Measurements from ENCODE around the gene TRIM2. TPM values are rescaled to one million over a fixed set of nuclear protein-coding genes. Genes with fewer than 3 reads are reported as not detected.

The TRIM2 gene
- total RNA-seq, 1 donor from 2014 or later = 51.8 TPM

GRCh38 chr4:153234885-153235284 is 30.6 kb downstream of the TRIM2 start:
- FAIRE-seq = no peak
- Histone ChIP-seq H3K9ac (ENCODE audit: low read length) (no peak overlapping the region), H3K27ac (ENCODE audit: low read depth, low read length) (no peak overlapping the region), H3K79me2 (ENCODE audit: insufficient read depth, low read length) (peaks cover 20% of the 10 kb centered on the region), H3K9me3 (ENCODE audit: insufficient read depth, low read depth, low read length) (no peaks in the 10 kb centered on the region), H3K4me3 (ENCODE audit: insufficient read depth, low read depth, low read length) (no peak overlapping the region), H3K4me1 (ENCODE audit: insufficient read depth, low read length) (peaks cover 19% of the 10 kb centered on the region), H2AFZ (ENCODE audit: low read depth, low read length) (no peak overlapping the region), H3K27me3 (ENCODE audit: insufficient read depth, low read length) (no peaks in the 10 kb centered on the region), H3K36me3 (ENCODE audit: insufficient read depth, low read length) (no peaks in the 10 kb centered on the region), H4K20me1 (ENCODE audit: insufficient read depth, low read length) (peaks cover 52% of the 10 kb centered on the region), H3K4me2 (ENCODE audit: low read length) (peak overlapping the region; percentile 30)
- H3K9me3 Mint-ChIP-seq (ENCODE audit: unreplicated experiment) = no peaks in the 10 kb centered on the region
- peaks cover 21% of the 10 kb centered on the region for H3K4me1 Mint-ChIP-seq (ENCODE audit: low read depth, unreplicated experiment)
- DNase-seq (ENCODE audit: low read depth) = peak; percentile 78
- H3K27me3 Mint-ChIP-seq (ENCODE audit: low read depth, unreplicated experiment) = no peaks in the 10 kb centered on the region
- peaks cover 5% of the 10 kb centered on the region for H3K36me3 Mint-ChIP-seq (ENCODE audit: low read depth, unreplicated experiment)
- H3K4me3 Mint-ChIP-seq (ENCODE audit: unreplicated experiment) = no peak overlapping the region
- no peak overlapping the region for H3K27ac Mint-ChIP-seq (ENCODE audit: unreplicated experiment)
- no peak for TF ChIP-seq CTCF (IDR thresholded peaks at IDR 0.05; ENCODE audit: insufficient read depth, low read depth, low read length)
- TF ChIP-seq EZH2 (IDR thresholded peaks at IDR 0.05; ENCODE audit: insufficient read depth, low read length) = no peak

DNA sequence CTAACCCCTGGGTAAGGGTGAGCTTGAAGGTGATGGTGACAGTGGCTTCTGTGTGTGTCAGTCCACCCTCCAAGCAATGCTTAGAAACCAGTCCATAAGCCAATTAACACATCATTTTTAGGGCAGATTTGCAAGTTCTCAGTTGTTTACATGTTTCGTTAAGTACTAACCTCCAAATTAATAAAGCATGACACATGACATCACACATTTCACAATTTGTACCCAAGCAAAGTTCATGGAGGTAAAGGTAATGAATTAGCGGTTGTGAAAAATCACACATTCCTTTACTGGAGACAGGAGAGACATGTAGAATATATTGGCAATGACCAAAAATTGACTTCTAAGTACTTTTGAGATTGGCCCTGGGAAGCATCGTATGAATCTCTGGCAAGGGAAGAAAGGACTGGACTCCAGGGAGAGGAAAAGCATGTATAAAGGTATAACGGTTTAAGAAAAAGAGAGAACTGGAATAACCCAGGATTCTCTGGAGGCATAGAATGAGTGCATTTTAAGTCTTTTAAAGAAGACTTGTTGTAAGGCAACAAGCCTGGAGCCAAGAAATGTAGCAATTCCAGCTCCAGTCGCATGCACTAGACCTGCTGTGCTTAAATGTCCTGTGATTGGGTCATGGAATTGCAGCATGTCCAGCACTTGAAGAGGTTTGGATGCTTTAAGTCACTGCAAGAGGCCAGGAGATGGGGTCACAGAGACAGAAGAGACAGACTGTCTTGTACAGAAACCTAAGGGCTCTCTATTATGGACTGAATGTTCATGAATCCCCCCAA is 34.1 kb downstream of the TRIM2 start:
- Histone ChIP-seq H3K4me1 (ENCODE audit: insufficient read depth, low read length) (peaks cover 15% of the 10 kb centered on the region), H3K36me3 (ENCODE audit: insufficient read depth, low read length) (no peaks in the 10 kb centered on the region), H3K9me3 (ENCODE audit: insufficient read depth, low read depth, low read length) (no peaks in the 10 kb centered on the region), H4K20me1 (ENCODE audit: insufficient read depth, low read length) (peaks cover 34% of the 10 kb centered on the region), H2AFZ (ENCODE audit: low read depth, low read length) (no peak overlapping the region), H3K27ac (ENCODE audit: low read depth, low read length) (no peak overlapping the region), H3K79me2 (ENCODE audit: insufficient read depth, low read length) (peaks cover 13% of the 10 kb centered on the region), H3K9ac (ENCODE audit: low read length) (no peak overlapping the region), H3K4me2 (ENCODE audit: low read length) (no peak overlapping the region), H3K27me3 (ENCODE audit: insufficient read depth, low read length) (no peaks in the 10 kb centered on the region), H3K4me3 (ENCODE audit: insufficient read depth, low read depth, low read length) (no peak overlapping the region)
- peaks cover 24% of the 10 kb centered on the region for H3K4me1 Mint-ChIP-seq (ENCODE audit: low read depth, unreplicated experiment)
- DNase-seq (ENCODE audit: low read depth) = no peak
- TF ChIP-seq CTCF (IDR thresholded peaks at IDR 0.05; ENCODE audit: insufficient read depth, low read depth, low read length) (no peak), EZH2 (IDR thresholded peaks at IDR 0.05; ENCODE audit: insufficient read depth, low read length) (no peak)
- H3K9me3 Mint-ChIP-seq (ENCODE audit: unreplicated experiment) = no peaks in the 10 kb centered on the region
- no peak overlapping the region for H3K27ac Mint-ChIP-seq (ENCODE audit: unreplicated experiment)
- no peak overlapping the region for H3K4me3 Mint-ChIP-seq (ENCODE audit: unreplicated experiment)
- H3K36me3 Mint-ChIP-seq (ENCODE audit: low read depth, unreplicated experiment) = peaks cover 4% of the 10 kb centered on the region
- no peaks in the 10 kb centered on the region for H3K27me3 Mint-ChIP-seq (ENCODE audit: low read depth, unreplicated experiment)
- FAIRE-seq = no peak

DNA sequence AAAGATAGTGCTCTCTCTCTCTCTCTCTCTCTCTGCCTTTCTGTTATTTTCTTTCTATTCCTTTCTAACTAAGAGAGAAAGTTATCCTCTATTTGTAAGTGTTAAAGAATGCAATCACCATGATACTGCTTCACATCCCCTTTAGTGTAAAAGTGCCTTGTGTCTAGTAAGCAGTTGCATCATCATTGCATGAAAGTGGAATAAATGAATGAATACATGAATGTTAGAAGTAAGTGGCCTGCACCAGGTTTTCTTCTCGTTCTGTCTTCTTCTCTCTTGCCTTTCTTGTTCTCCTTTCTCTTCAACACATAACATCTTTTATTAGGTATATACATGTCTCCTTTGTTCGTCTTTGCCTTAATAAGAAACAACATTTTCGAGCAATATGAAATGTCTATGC is 35.2 kb downstream of the TRIM2 start:
- H3K36me3 ChIP-seq (ENCODE audit: insufficient read depth, low read length) = no peaks in the 10 kb centered on the region
- H3K4me1 ChIP-seq (ENCODE audit: insufficient read depth, low read length) = peaks cover 7% of the 10 kb centered on the region
- H3K4me3 ChIP-seq (ENCODE audit: insufficient read depth, low read depth, low read length) = no peak overlapping the region
- FAIRE-seq = no peak
- no peaks in the 10 kb centered on the region for H3K27me3 ChIP-seq (ENCODE audit: insufficient read depth, low read length)
- DNase-seq (ENCODE audit: low read depth) = no peak
- H4K20me1 ChIP-seq (ENCODE audit: insufficient read depth, low read length) = peaks cover 23% of the 10 kb centered on the region
- Mint-ChIP-seq H3K27ac (ENCODE audit: unreplicated experiment) (peak overlapping the region; percentile 54), H3K36me3 (ENCODE audit: low read depth, unreplicated experiment) (peaks cover 6% of the 10 kb centered on the region), H3K4me3 (ENCODE audit: unreplicated experiment) (no peak overlapping the region), H3K27me3 (ENCODE audit: low read depth, unreplicated experiment) (no peaks in the 10 kb centered on the region), H3K9me3 (ENCODE audit: unreplicated experiment) (no peaks in the 10 kb centered on the region), H3K4me1 (ENCODE audit: low read depth, unreplicated experiment) (peaks cover 15% of the 10 kb centered on the region)
- H3K4me2 ChIP-seq (ENCODE audit: low read length) = no peak overlapping the region
- peaks cover 13% of the 10 kb centered on the region for H3K79me2 ChIP-seq (ENCODE audit: insufficient read depth, low read length)
- H2AFZ ChIP-seq (ENCODE audit: low read depth, low read length) = no peak overlapping the region
- no peak overlapping the region for H3K27ac ChIP-seq (ENCODE audit: low read depth, low read length)
- no peak overlapping the region for H3K9ac ChIP-seq (ENCODE audit: low read length)
- TF ChIP-seq CTCF (IDR thresholded peaks at IDR 0.05; ENCODE audit: insufficient read depth, low read depth, low read length) (no peak), EZH2 (IDR thresholded peaks at IDR 0.05; ENCODE audit: insufficient read depth, low read length) (no peak)
- no peaks in the 10 kb centered on the region for H3K9me3 ChIP-seq (ENCODE audit: insufficient read depth, low read depth, low read length)

All from astrocyte (in vitro differentiated cells and primary cell).